Activated T-cell treated with anti-CD3 and anti-CD28 coated beads for 1 hour (primary cell): ENCODE results near the gene TTC32.

Experiments used
- DNase-seq: peaks from one replicate; pipeline ENCODE4 v3.0.0-alpha.2; 2020; ENCODE audit warnings: low read depth

The TTC32 gene

GRCh38 chr2:19850056-19851050 lies 51.4 kb downstream of the TTC32 start:
- no peak for DNase-seq

- DNase-seq: no peak
These were observed 52.8 kb downstream of the TTC32 start for GRCh38 chr2:19848952-19849351.

GRCh38 chr2:19848029-19848750 lies 53.6 kb downstream of the TTC32 start:
- no peak for DNase-seq

- no peak for DNase-seq
These were observed 54.3 kb downstream of the TTC32 start for GRCh38 chr2:19847486-19847885.
